SH-SY5Y (cell line): ENCODE measurements around the gene GPAM.

ENCODE experiments used
- GATA2 ChIP-seq: IDR thresholded peaks from 2 replicates; pipeline ENCODE4 v1.6.1; 2011; ENCODE audit warnings: mild to moderate bottlenecking, low read depth, low read length
- GATA3 ChIP-seq: IDR thresholded peaks from 2 replicates; pipeline ENCODE4 v1.6.1; 2011; ENCODE audit warnings: low read depth, mild to moderate bottlenecking, low read length, moderate library complexity

GPAM gene

GRCh38 chr10:112183329-112184051 is at the start of gene GPAM:
Gene GPAM, minus strand, starts transcription at chr10:112183765. Its CDS starts 1,981 bp downstream, at chr10:112181784.
- TF ChIP-seq GATA3 (no peak), GATA2 (no peak; the same call in 1 of the 2 replicates)

- TF ChIP-seq GATA3 (no peak), GATA2 (no peak)
Observed at GRCh38 chr10:112232670-112233069, 49.1 kb upstream of the GPAM start.

GRCh38 chr10:112231602-112232400 is 48.2 kb upstream of the GPAM start:
- TF ChIP-seq GATA2 (no peak), GATA3 (no peak)

GRCh38 chr10:112230325-112230988 is 46.9 kb upstream of the GPAM start:
- TF ChIP-seq GATA3, result no peak
- no peak for TF ChIP-seq GATA2

- TF ChIP-seq GATA2 (no peak), GATA3 (no peak)
Observed at GRCh38 chr10:112229901-112230300, 46.3 kb upstream of the GPAM start.

- no peak for TF ChIP-seq GATA2
- TF ChIP-seq GATA3, result no peak
Observed at GRCh38 chr10:112229096-112229495, 45.5 kb upstream of the GPAM start.

GRCh38 chr10:112227331-112227987 is 43.9 kb upstream of the GPAM start:
- no peak for TF ChIP-seq GATA2
- TF ChIP-seq GATA3, result no peak

- TF ChIP-seq GATA2 (no peak), GATA3 (no peak)
Observed at GRCh38 chr10:112226439-112227248, 43.1 kb upstream of the GPAM start.

- no peak for TF ChIP-seq GATA3
- TF ChIP-seq GATA2, result no peak
Observed at GRCh38 chr10:112225771-112226438, 42.3 kb upstream of the GPAM start.

- no peak for TF ChIP-seq GATA3
- no peak for TF ChIP-seq GATA2
Observed at GRCh38 chr10:112224933-112225529, 41.5 kb upstream of the GPAM start.

GRCh38 chr10:112223725-112224124 is 40.2 kb upstream of the GPAM start:
- TF ChIP-seq GATA3 (no peak), GATA2 (no peak)

- TF ChIP-seq GATA3 (no peak), GATA2 (no peak)
Observed at GRCh38 chr10:112222799-112223198, 39.2 kb upstream of the GPAM start.
